Thyroid gland (tissue), 4 donors: ENCODE measurements around the gene MOAP1. TPM values are rescaled to one million over a fixed set of nuclear protein-coding genes. Genes with fewer than 3 reads are reported as not detected.
A peak's percentile ranks its signal among the peaks of the same experiment; 100 is the strongest.

Experiments
- DNase-seq, 2 donors: peaks; one replicate each; pipeline ENCODE4 v3.0.0-alpha.2; 2019
- H3K27ac ChIP-seq, 3 donors: fragments of 200-600 bp; sonication (generic); 1 replicate in 2 of 3; 2 replicates in 1 of 3; pipeline ENCODE4 v1.5.1; 2016 to 2019; ENCODE audit warnings: mild to moderate bottlenecking in 1 of 3, moderate library complexity in 1 of 3
- H3K27me3 ChIP-seq: fragments of 200-600 bp; sonication (generic); one replicate; pipeline ENCODE4 v1.5.1; 2019
- H3K36me3 ChIP-seq, 2 donors: fragments of 200-600 bp; sonication (generic); one replicate each; pipeline ENCODE4 v1.5.1; 2016 to 2019
- H3K4me1 ChIP-seq, 2 donors: fragments of 200-600 bp; sonication (generic); one replicate each; pipeline ENCODE4 v1.5.1; 2017 to 2019
- H3K4me3 ChIP-seq, 3 donors: fragments of 200-600 bp; sonication (generic); replicated peaks in 1 of 3; 1 replicate in 2 of 3; 2 replicates in 1 of 3; pipeline ENCODE4 v1.5.1; 2016; ENCODE audit warnings: mild to moderate bottlenecking in 1 of 3
- H3K9me3 ChIP-seq: fragments of 200-600 bp; sonication (generic); one replicate; pipeline ENCODE4 v1.5.1; 2017
- CTCF ChIP-seq, 6 experiments: fragments of 200-600 bp in 3 of 6; fragments of 450-650 bp in 3 of 6; sonication (generic) in 3 of 6; IDR thresholded peaks; one replicate each; pipeline ENCODE4 v1.5.1; 2016 to 2019; ENCODE audit warnings: antibody characterized with exemption in 6 of 6, mild to moderate bottlenecking in 2 of 6, inconsistent platforms in 1 of 6, moderate library complexity in 1 of 6
- POLR2A ChIP-seq, 2 donors: fragments of 450-650 bp; IDR thresholded peaks; one replicate each; pipeline ENCODE4 v1.6.1; 2017; ENCODE audit warnings: antibody characterized with exemption in 2 of 2, mild to moderate bottlenecking in 2 of 2, moderate library complexity in 1 of 2
- WGBS, 2 donors: methylation state at CpG; one replicate each; pipeline ENCODE4 v1.1.5; 2017; 5-methylcytosine and 5-hydroxymethylcytosine counted together
- intact Hi-C: fragments of 100-400 bp; cut with DNase I; formaldehyde crosslinking; loops from one replicate; pipeline ENCODE4 v1.15.1; 2023
- total RNA-seq, 4 donors: library from RNA; depleted of rRNA; stranded (reverse); fragments of >200 nt; gene quantifications; one replicate each; pipeline ENCODE4 v1.2.3, GENCODE V29; 2016

The MOAP1 gene
- total RNA-seq, 4 donors from 2014 or later = 34.1 to 48.2 (median 41.5) TPM

DNA sequence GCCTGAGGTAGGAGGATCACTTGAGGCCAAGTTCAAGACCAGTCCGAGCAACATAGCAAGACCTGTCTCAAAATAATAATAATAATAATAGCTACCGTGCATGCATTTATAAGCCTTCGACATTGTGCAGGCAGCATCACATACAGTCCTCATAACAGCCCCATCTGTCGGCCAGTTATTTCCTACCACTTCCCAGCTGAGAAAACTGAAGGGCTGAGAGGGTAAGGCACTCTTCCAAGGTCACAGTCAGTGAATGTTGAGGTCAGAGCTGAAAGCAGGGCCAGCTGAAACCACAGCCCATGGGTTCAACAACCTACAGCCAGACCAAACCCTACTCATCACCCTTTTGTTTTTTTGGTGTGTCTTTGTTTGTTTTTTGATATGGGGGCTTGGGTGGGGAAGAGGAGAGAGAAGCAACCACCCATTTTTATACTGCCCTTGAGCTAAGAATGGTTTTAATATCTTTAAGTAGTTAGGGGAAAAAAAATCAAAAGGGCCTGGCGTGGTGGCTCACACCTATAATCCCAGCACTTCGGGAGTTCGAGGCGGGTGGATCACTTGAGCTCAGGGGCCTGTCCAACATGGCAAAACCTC, 52.1 kb downstream of the MOAP1 start:
- 68 to 73% methylated on average over 8 of the region's 8 CpGs for WGBS, 2 donors
- Histone ChIP-seq H3K36me3 (no peaks in the 10 kb centered on the region), H3K4me1 (no peaks in the 10 kb centered on the region), H3K9me3 (no peaks in the 10 kb centered on the region), H3K27me3 (no peaks in the 10 kb centered on the region), H3K4me3 (no peak overlapping the region), H3K27ac (no peak overlapping the region)
- DNase-seq = peak in 1 of 2 donors; percentile 16
- intact Hi-C loops = no loop called here
- TF ChIP-seq POLR2A (IDR thresholded peaks at IDR 0.05) (no peak), CTCF (IDR thresholded peaks at IDR 0.05) (peak in 2 of 6 experiments; percentile 18 to 33)

Other genes with a start within 250 kb of the MOAP1 start
- gene ITPK1, start 69.0 kb downstream of the MOAP1 start, total RNA-seq = 10 to 100 TPM; 43.9 to 56.1 (median 44.5) TPM
- 10 to 100 TPM in 2 of 4 donors, 1 to 10 TPM in 2; 6.3 to 17.7 (median 12.6) TPM for gene LYSET, start 420 bp upstream of the MOAP1 start, total RNA-seq
- 10 to 100 TPM in 3 of 4 donors, 1 to 10 TPM in 1; 9.4 to 19.9 (median 17.1) TPM for gene GON7, start 22.2 kb upstream of the MOAP1 start, total RNA-seq
- gene UBR7, start 22.4 kb upstream of the MOAP1 start, total RNA-seq = 10 to 100 TPM; 29.0 to 52.0 (median 36.9) TPM
- gene BTBD7, start 148.1 kb upstream of the MOAP1 start, total RNA-seq = 10 to 100 TPM; 40.6 to 49.7 (median 43.9) TPM
- gene COX8C, start 162.3 kb upstream of the MOAP1 start, total RNA-seq = not detected
- under 1 TPM; 0.08 to 0.29 (median 0.12) TPM for gene UNC79, start 246.0 kb upstream of the MOAP1 start, total RNA-seq